Thyroid gland (tissue), 4 donors: ENCODE results near the gene SRPK3.

Experiments used
- POLR2A ChIP-seq, 2 donors: fragments of 450-650 bp; IDR thresholded peaks; one replicate each; pipeline ENCODE4 v1.6.1; 2017; ENCODE audit warnings: antibody characterized with exemption in 2 of 2, mild to moderate bottlenecking in 2 of 2, moderate library complexity in 1 of 2
- TF ChIP-seq, protein P1 (sequence below), 6 experiments: fragments of 200-600 bp in 3 of 6; fragments of 450-650 bp in 3 of 6; sonication (generic) in 3 of 6; IDR thresholded peaks; one replicate each; pipeline ENCODE4 v1.5.1; 2016 to 2019; ENCODE audit warnings: antibody characterized with exemption in 6 of 6, mild to moderate bottlenecking in 2 of 6, inconsistent platforms in 1 of 6, moderate library complexity in 1 of 6

DNA sequence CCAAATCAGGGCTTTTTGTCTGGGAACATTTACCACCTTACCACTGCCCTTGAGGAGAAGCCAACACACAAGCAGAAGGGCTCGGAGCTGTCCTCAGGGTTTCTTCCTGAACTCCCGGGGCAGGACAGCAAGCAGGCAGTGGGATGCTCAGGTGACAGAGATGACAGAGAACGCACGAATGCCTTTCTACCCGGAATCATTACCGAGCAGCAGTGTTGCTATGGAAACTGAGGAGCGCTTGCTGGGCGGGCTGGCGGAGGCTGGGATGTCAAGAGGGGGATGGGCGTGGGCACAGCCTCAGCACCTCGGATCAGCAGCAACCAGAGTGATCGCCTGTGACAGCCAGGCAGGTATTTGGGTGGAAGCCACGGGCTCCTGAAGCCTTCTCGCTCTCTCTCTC lies 31.4 kb downstream of the SRPK3 start:
- TF ChIP-seq, protein P1, sequence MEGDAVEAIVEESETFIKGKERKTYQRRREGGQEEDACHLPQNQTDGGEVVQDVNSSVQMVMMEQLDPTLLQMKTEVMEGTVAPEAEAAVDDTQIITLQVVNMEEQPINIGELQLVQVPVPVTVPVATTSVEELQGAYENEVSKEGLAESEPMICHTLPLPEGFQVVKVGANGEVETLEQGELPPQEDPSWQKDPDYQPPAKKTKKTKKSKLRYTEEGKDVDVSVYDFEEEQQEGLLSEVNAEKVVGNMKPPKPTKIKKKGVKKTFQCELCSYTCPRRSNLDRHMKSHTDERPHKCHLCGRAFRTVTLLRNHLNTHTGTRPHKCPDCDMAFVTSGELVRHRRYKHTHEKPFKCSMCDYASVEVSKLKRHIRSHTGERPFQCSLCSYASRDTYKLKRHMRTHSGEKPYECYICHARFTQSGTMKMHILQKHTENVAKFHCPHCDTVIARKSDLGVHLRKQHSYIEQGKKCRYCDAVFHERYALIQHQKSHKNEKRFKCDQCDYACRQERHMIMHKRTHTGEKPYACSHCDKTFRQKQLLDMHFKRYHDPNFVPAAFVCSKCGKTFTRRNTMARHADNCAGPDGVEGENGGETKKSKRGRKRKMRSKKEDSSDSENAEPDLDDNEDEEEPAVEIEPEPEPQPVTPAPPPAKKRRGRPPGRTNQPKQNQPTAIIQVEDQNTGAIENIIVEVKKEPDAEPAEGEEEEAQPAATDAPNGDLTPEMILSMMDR (IDR thresholded peaks at IDR 0.05) = no peak
- no peak for TF ChIP-seq POLR2A (IDR thresholded peaks at IDR 0.05)
